Psoas muscle (tissue), 8 donors: ENCODE measurements around the gene C1orf53. TPM values are rescaled to one million over a fixed set of nuclear protein-coding genes. Genes with fewer than 3 reads are reported as not detected.

ENCODE experiments used
- ATAC-seq, 4 donors: fragments of 200-7000 bp; cut with Tn5 transposase; one replicate each; pipeline ENCODE4 v1.9.1; 2020; ENCODE audit warnings: moderate library complexity in 3 of 4, mild to moderate bottlenecking in 2 of 4
- DNase-seq, 2 donors: peaks; one replicate each; pipeline ENCODE4 v3.0.0-alpha.2; 2020
- H3K27ac ChIP-seq: fragments of 200-600 bp; one replicate; pipeline ENCODE4 v1.8.0; 2022
- H3K27me3 ChIP-seq, 3 donors: fragments of 200-600 bp in 1 of 3; one replicate each; pipeline versions ENCODE4 v1.6.1 to v1.8.0; 2013 to 2022; ENCODE audit warnings: low read length in 2 of 3, mild to moderate bottlenecking in 2 of 3, moderate library complexity in 1 of 3; ENCODE audit not compliant: insufficient read depth in 3 of 3
- H3K36me3 ChIP-seq, 2 donors: fragments of 200-600 bp in 1 of 2; one replicate each; pipeline versions ENCODE4 v1.6.1 to v1.8.0; 2013 to 2022; ENCODE audit warnings: low read depth in 1 of 2, mild to moderate bottlenecking in 1 of 2, moderate library complexity in 1 of 2; ENCODE audit not compliant: insufficient read depth in 1 of 2
- H3K4me1 ChIP-seq: fragments of 200-600 bp; one replicate; pipeline ENCODE4 v1.8.0; 2022
- H3K4me3 ChIP-seq: fragments of 200-600 bp; one replicate; pipeline ENCODE4 v1.8.0; 2022; ENCODE audit warnings: mild to moderate bottlenecking
- H3K9me3 ChIP-seq: fragments of 200-600 bp; one replicate; pipeline ENCODE4 v1.8.0; 2022
- WGBS, 3 donors: extraction: QIAGEN DNeasy Blood & Tissue Kit; methylation state at CpG; one replicate each; pipeline versions ENCODE4 v1.1.6 to v1.1.7; 2013; 5-methylcytosine and 5-hydroxymethylcytosine counted together
- intact Hi-C, 2 donors: fragments of 100-400 bp; cut with DNase I; formaldehyde crosslinking; loops; one replicate each; pipeline versions ENCODE4 v1.11.0 to v1.14.2; 2022
- polyA plus RNA-seq, 3 donors: library from polyadenylated mRNA; stranded (reverse); fragments of 200-250 nt; gene quantifications; one replicate each; pipeline ENCODE4 v1.2.3, GENCODE V29; 2013
- total RNA-seq, 4 donors: library from RNA; stranded (reverse); fragmentation: NEBNext Ultra II Directional in 2 of 4; extraction: Animal tissue kit (Norgen Biotek cat#: 25700) in 2 of 4; gene quantifications; one replicate each; pipeline versions ENCODE4 v1.2.1 to v1.2.4, GENCODE V29; 2021 to 2023
- TF ChIP-seq, protein P1 (sequence below): fragments of 200-600 bp; IDR thresholded peaks from one replicate; pipeline ENCODE4 v1.8.0; 2022; ENCODE audit warnings: antibody characterized with exemption
- donor health status: healthy with polysubstance abuse.
- donor health status: DM: no; HTN: no; CAD: no; lungs with moderate emphysema.
- donor health status: Bipolar disorder and iron deficiency.
- donor health status: healthy.
- donor health status: DM: yes; HTN: yes; CAD: no.
- donor health status: DM: no; HTN: no; CAD: no.
- donor health status: DM: no; HTN: no; CAD: no.
- donor health status: DM: yes; HTN: yes; CAD: no.

Gene C1orf53
- total and polyA plus RNA-seq, 7 donors, result 0.84 to 4.3 (median 2.5) TPM

DNA sequence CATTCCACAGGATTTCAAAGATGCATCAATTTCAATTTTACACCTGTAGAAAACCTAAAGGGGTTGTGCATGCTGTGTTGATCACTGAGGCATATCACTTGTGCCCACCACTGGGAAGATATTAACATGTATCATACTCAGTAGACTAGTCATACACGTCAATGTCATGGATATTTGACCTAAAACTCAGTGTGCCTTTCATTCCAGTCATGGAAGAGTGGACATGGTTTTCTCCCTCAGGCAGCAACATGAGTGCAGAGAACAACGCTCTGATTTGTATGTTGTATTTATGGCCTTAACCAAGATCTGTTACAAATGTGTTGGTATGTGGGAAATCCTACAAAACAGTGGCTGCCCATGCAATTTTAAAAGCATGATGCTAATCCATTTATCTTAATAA is 6.1 kb upstream of the C1orf53 start:
- Histone ChIP-seq H3K9me3 (no peaks in the 10 kb centered on the region), H3K36me3 (no peaks in the 10 kb centered on the region), H3K4me3 (no peak overlapping the region), H3K27me3 (peaks cover 0 to 13% (median 6%) of the 10 kb centered on the region in 3 donors), H3K4me1 (no peaks in the 10 kb centered on the region), H3K27ac (no peak overlapping the region)
- TF ChIP-seq, protein P1, sequence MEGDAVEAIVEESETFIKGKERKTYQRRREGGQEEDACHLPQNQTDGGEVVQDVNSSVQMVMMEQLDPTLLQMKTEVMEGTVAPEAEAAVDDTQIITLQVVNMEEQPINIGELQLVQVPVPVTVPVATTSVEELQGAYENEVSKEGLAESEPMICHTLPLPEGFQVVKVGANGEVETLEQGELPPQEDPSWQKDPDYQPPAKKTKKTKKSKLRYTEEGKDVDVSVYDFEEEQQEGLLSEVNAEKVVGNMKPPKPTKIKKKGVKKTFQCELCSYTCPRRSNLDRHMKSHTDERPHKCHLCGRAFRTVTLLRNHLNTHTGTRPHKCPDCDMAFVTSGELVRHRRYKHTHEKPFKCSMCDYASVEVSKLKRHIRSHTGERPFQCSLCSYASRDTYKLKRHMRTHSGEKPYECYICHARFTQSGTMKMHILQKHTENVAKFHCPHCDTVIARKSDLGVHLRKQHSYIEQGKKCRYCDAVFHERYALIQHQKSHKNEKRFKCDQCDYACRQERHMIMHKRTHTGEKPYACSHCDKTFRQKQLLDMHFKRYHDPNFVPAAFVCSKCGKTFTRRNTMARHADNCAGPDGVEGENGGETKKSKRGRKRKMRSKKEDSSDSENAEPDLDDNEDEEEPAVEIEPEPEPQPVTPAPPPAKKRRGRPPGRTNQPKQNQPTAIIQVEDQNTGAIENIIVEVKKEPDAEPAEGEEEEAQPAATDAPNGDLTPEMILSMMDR, result no peak
- WGBS, 3 donors, result 65 to 79% (median 73%) methylated on average over 2 of the region's 2 CpGs
- DNase-seq, result no peak
- intact Hi-C loops, result loop anchor here in 1 of 2 donors (10.0 kb wide), 1 partner anchor 372 kb away; no protein-coding TSS in a partner anchor
- no peak for ATAC-seq

DNA sequence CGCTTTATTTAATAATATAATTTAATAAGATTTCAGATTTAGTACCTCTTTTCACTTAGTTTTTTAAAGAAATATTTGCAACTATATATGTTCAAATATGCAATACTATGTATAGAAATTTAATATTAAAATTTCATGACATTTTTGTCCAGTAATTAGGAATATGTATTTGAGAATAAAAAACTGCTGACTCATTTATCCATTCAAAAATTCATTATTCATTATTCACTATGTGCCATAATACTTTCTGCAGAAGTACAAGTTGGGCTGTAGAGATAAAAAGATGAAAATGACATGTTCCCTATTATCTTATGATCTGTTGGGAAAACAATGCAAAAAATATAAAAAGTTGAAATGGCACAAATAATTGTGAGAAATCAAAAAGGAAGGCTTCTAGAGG is 3.4 kb upstream of the C1orf53 start:
- no peak overlapping the region for H3K4me3 ChIP-seq
- peaks cover 9% of the 10 kb centered on the region for H3K4me1 ChIP-seq
- no peaks in the 10 kb centered on the region for H3K9me3 ChIP-seq
- H3K27me3 ChIP-seq, result peaks cover 0 to under 1% (median 0%) of the 10 kb centered on the region in 3 donors
- DNase-seq (no peak), ATAC-seq (no peak)
- TF ChIP-seq, protein P1, result no peak
- 95 to 98% (median 95%) methylated on average over 1 of the region's 1 CpG for WGBS, 3 donors
- H3K36me3 ChIP-seq, result no peaks in the 10 kb centered on the region
- no peak overlapping the region for H3K27ac ChIP-seq
- intact Hi-C loops, result loop anchor here in 1 of 2 donors (10.0 kb wide), 1 partner anchor 374 kb away; no protein-coding TSS in a partner anchor

DNA sequence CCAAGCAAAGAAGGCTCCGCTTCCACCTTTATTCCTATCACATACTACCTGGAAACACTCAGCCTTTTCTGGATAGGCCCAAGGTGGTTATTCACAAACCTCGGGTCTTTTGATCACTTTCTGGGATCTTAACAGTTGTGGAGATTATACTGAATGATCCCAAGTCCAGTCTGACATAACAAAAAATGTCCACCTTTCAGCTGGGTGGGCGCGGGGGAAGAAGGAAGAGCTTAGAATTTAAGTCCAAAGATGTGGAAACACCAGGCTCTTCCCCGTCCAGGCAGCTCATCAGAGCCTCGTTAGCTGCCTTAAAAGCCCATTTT is 338 bp upstream of the C1orf53 start:
- H3K9me3 ChIP-seq, result no peaks in the 10 kb centered on the region
- H3K36me3 ChIP-seq, result no peaks in the 10 kb centered on the region
- TF ChIP-seq, protein P1, result no peak
- H3K27ac ChIP-seq, result peak overlapping the region; percentile 94
- DNase-seq (no peak), ATAC-seq (peak in 1 of 4 donors; percentile 1)
- peaks cover 9% of the 10 kb centered on the region for H3K4me1 ChIP-seq
- peaks cover 0 to 7% (median 0%) of the 10 kb centered on the region in 3 donors for H3K27me3 ChIP-seq
- peak overlapping the region; percentile 90 for H3K4me3 ChIP-seq
- intact Hi-C loops, result loop anchor here in 1 of 2 donors (5.0 to 10.0 kb wide), 2 partner anchors 130 to 253 kb away; partner anchors contain the start of gene NEK7
- 17 to 24% (median 21%) methylated on average over 6 of the region's 6 CpGs for WGBS, 3 donors

DNA sequence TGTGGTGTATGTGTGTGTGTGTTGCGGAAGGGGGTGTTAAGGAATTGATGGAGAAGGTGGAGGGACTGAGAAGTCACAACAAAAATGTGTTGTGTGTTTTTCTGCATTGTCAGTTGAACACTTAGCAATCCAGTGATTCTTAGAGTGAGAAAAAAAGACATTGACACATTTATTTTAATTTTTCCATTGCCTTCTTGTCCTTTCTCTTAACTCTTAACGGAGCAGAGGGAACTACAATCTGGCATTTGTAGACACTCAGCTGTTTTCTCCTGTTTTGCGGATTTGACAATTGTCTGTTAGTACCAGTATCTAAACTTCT is 725 bp downstream of the C1orf53 start:
- intact Hi-C loops, result loop anchor here in 1 of 2 donors (5.0 to 10.0 kb wide), 2 partner anchors 131 to 252 kb away; partner anchors contain the start of gene NEK7
- peaks cover 0 to 14% (median 3%) of the 10 kb centered on the region in 3 donors for H3K27me3 ChIP-seq
- no peaks in the 10 kb centered on the region for H3K36me3 ChIP-seq

More for the DNA sequence above, 725 bp downstream of the C1orf53 start:
- ATAC-seq (peak in 1 of 4 donors; percentile 5), DNase-seq (no peak)
- peaks cover 9% of the 10 kb centered on the region for H3K4me1 ChIP-seq
- WGBS, 3 donors, result 34 to 52% (median 38%) methylated on average over 3 of the region's 3 CpGs
- TF ChIP-seq, protein P1, result no peak
- H3K9me3 ChIP-seq, result no peaks in the 10 kb centered on the region
- H3K4me3 ChIP-seq, result peak overlapping the region; percentile 90
- H3K27ac ChIP-seq, result peak overlapping the region; percentile 94
